UCSD-AML1 (cell line): ENCODE data around the gene IL2RA.

ENCODE experiments used
- DNase-seq: peaks from one replicate; lab custom pipeline; 2025; ENCODE audit not compliant: unreplicated experiment; lab: John Stamatoyannopoulos, UW

IL2RA gene

GRCh38 chr10:6059506-6059905 is 2.7 kb downstream of the IL2RA start:
- no peak for DNase-seq

- no peak for DNase-seq
Measured at GRCh38 chr10:6058682-6059475, 3.3 kb downstream of the IL2RA start.

- DNase-seq, result no peak
Measured at GRCh38 chr10:6056411-6057135, 5.6 kb downstream of the IL2RA start.

- no peak for DNase-seq
Measured at GRCh38 chr10:6055929-6056328, 6.2 kb downstream of the IL2RA start.

GRCh38 chr10:6054884-6055283 is 7.3 kb downstream of the IL2RA start:
- no peak for DNase-seq

- peak; percentile 89 for DNase-seq
Measured at GRCh38 chr10:6053816-6054631, 8.1 kb downstream of the IL2RA start.

GRCh38 chr10:6053303-6053702 is 8.9 kb downstream of the IL2RA start:
- DNase-seq, result no peak

GRCh38 chr10:6052247-6053221 is 9.6 kb downstream of the IL2RA start:
- DNase-seq, result peak; percentile 74

GRCh38 chr10:6050801-6051445 is 11.2 kb downstream of the IL2RA start:
- peak; percentile 62 for DNase-seq

- no peak for DNase-seq
Measured at GRCh38 chr10:6049031-6049400, 13.2 kb downstream of the IL2RA start.

GRCh38 chr10:6048281-6049030 is 13.7 kb downstream of the IL2RA start:
- no peak for DNase-seq

GRCh38 chr10:6047847-6048246 is 14.3 kb downstream of the IL2RA start:
- no peak for DNase-seq

GRCh38 chr10:6046773-6047611 is 15.2 kb downstream of the IL2RA start:
- DNase-seq, result no peak

- no peak for DNase-seq
Measured at GRCh38 chr10:6045878-6046772, 16.0 kb downstream of the IL2RA start.

GRCh38 chr10:6045314-6045848 is 16.8 kb downstream of the IL2RA start:
- peak; percentile 45 for DNase-seq

- DNase-seq, result no peak
Measured at GRCh38 chr10:6044751-6045313, 17.3 kb downstream of the IL2RA start.

- no peak for DNase-seq
Measured at GRCh38 chr10:6044060-6044459, 18.1 kb downstream of the IL2RA start.
